GM10248 (cell line): Measurements from ENCODE around the gene PDHA2.

ENCODE experiments used
- CTCF ChIA-PET: fragments of 300-600 bp; sonication (Branson Sonifier 250); formaldehyde crosslinking; extraction: SDS; loops from one replicate; lab custom pipeline; 2021; ENCODE audit warnings: antibody characterized with exemption; lab: Yijun Ruan, JAX
- POLR2A ChIA-PET: fragments of 350-650 bp; sonication (Branson Sonifier 250); formaldehyde crosslinking; extraction: SDS; loops from one replicate; lab custom pipeline; 2020; ENCODE audit warnings: antibody characterized with exemption; lab: Yijun Ruan, JAX
- DNase-seq: peaks from one replicate; pipeline ENCODE4 v3.0.0; 2012; ENCODE audit errors: extremely low spot score
- CTCF ChIP-seq: IDR thresholded peaks from 2 replicates; pipeline ENCODE4 v1.5.1; 2012; ENCODE audit warnings: mild to moderate bottlenecking, low read depth; ENCODE audit errors: extremely low read depth, missing control alignments, control extremely low read depth

The PDHA2 gene

GRCh38 chr4:95839891-95840290 is at the start of gene PDHA2:
Gene PDHA2 (plus strand): TSS chr4:95840093. CDS start chr4:95840151, 58 bp downstream.
- CTCF ChIA-PET, result interaction anchor here (1.3 kb wide), 1 partner anchor 16 kb away, joined by 3 read pairs; no protein-coding TSS in a partner anchor
- POLR2A ChIA-PET, result no interaction called here
- DNase-seq, result no peak
- no peak for TF ChIP-seq CTCF

- CTCF ChIA-PET, result interaction anchor here (1.0 to 1.8 kb wide), 2 partner anchors 9 to 11 kb away, joined by 3 to 4 read pairs; no protein-coding TSS in a partner anchor
- no peak for TF ChIP-seq CTCF
- POLR2A ChIA-PET, result no interaction called here
- no peak for DNase-seq
Observed at GRCh38 chr4:95798003-95798402, 41.9 kb upstream of the PDHA2 start.

GRCh38 chr4:95798727-95799126 is 41.2 kb upstream of the PDHA2 start:
- CTCF ChIA-PET, result interaction anchor here (1.8 kb wide), 1 partner anchor 8 kb away, joined by 4 read pairs; no protein-coding TSS in a partner anchor
- DNase-seq, result no peak
- no peak for TF ChIP-seq CTCF
- POLR2A ChIA-PET, result no interaction called here

- no peak for DNase-seq
- CTCF ChIA-PET, result no interaction called here
- TF ChIP-seq CTCF, result no peak
- POLR2A ChIA-PET, result no interaction called here
Observed at GRCh38 chr4:95821867-95822266, 18.0 kb upstream of the PDHA2 start.

- ChIA-PET POLR2A (no interaction called here), CTCF (interaction anchor here (1.4 to 1.5 kb wide), 2 partner anchors 9 to 16 kb away, joined by 4 read pairs; no protein-coding TSS in a partner anchor)
- DNase-seq, result no peak
- TF ChIP-seq CTCF, result no peak
Observed at GRCh38 chr4:95825546-95825945, 14.3 kb upstream of the PDHA2 start.

- ChIA-PET CTCF (interaction anchor here (1.2 kb wide), 1 partner anchor 41 kb away, joined by 3 read pairs; no protein-coding TSS in a partner anchor), POLR2A (no interaction called here)
- DNase-seq, result no peak
- no peak for TF ChIP-seq CTCF
Observed at GRCh38 chr4:95830651-95831050, 9.2 kb upstream of the PDHA2 start.

GRCh38 chr4:95831166-95831565 is 8.7 kb upstream of the PDHA2 start:
- TF ChIP-seq CTCF, result no peak
- POLR2A ChIA-PET, result no interaction called here
- CTCF ChIA-PET, result no interaction called here
- DNase-seq, result no peak
